ENCODE measurements around the gene KCTD2. TPM values are rescaled to one million over a fixed set of nuclear protein-coding genes. Genes with fewer than 3 reads are reported as not detected.

KCTD2 gene
- total RNA-seq, 2 donors from 2014 or later, result 27.7 to 32.8 TPM

DNA sequence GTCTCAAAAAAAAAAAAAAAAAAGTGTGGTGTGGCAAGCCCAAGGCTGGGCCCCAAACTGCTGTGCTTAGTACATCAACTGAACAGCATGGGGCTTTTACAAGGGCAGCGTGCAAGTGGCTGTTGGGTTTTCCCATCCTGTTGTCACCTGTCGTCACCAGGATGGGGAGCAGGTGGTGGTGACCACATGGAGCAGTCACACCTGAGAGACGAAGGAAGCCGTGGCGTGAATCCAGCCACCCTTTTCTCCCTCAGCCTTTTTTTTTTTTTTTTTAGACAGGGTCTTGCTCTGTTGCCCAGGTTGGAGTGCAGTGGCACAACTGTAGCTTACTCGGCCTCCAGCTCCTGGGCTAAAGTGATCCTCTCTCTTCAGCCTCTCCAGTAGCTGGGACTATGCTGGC is 38.7 kb upstream of the KCTD2 start:
- no peaks in the 10 kb centered on the region for H3K9me3 ChIP-seq (ENCODE audit: control insufficient read depth, low read length)
- 84 to 100% methylated on average over 2 to 6 of the region's 6 CpGs for WGBS, 2 experiments (ENCODE audit: insufficient coverage in 1 of 2, insufficient read length in 1 of 2)

DNA sequence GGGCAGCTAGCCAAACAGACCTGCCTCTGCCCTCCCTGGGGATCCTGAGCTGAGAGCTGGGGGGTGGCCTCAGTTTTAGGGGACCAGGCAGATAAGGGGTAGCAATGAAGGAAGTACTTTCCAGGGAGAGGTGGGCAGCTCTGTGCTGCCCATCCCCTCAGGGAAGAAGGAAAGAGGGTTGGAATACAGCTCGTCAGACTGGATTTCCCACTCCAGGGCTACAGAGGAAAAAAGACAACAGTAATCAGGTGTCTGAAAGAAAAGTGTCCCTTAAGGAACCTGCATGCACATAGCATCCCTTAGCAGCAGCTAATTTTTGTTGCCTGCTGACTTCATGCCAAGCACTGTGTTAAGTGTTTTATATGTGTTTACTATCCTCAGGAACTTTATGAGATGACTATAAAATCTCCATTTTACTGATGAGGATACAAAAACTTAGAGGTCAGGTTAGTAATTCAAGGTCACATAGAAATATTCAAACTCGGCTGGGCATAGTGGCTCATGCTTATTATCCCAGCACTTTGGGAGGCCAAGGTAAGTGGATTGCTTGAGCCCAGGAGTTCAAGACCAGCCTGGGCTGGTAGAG is 37.8 kb upstream of the KCTD2 start:
- Histone ChIP-seq H3K27ac (ENCODE audit: low read depth, low read length) (no peak overlapping the region), H3K9me3 (ENCODE audit: control insufficient read depth, low read length) (no peaks in the 10 kb centered on the region), H3K4me3 (ENCODE audit: low read length) (no peak overlapping the region), H3K4me1 (ENCODE audit: control insufficient read depth, insufficient read depth, low read length) (no peaks in the 10 kb centered on the region), H3K27me3 (ENCODE audit: control insufficient read depth, insufficient read depth, low read length, poor library complexity, severe bottlenecking) (no peaks in the 10 kb centered on the region), H3K9ac (ENCODE audit: extremely low read depth, low read length, poor library complexity, severe bottlenecking) (no peak overlapping the region), H3K36me3 (ENCODE audit: control insufficient read depth, insufficient read depth, low read length) (no peaks in the 10 kb centered on the region)
- no peak for TF ChIP-seq CTCF (conservative IDR thresholded peaks at IDR 0.05)
- no peak for DNase-seq
- Mint-ChIP-seq H3K27ac (no peak overlapping the region), H3K27me3 (ENCODE audit: insufficient read depth) (no peaks in the 10 kb centered on the region), H3K4me3 (no peak overlapping the region), H3K36me3 (ENCODE audit: low read depth) (peaks cover 9% of the 10 kb centered on the region), H3K9me3 (no peaks in the 10 kb centered on the region), H3K4me1 (peaks cover 17% of the 10 kb centered on the region)
- 82 to 88% methylated on average over 2 of the region's 2 CpGs for WGBS, 2 experiments (ENCODE audit: insufficient coverage in 1 of 2, insufficient read length in 1 of 2)

More for the DNA sequence above, 38.7 kb upstream of the KCTD2 start:
- H3K36me3 Mint-ChIP-seq (ENCODE audit: low read depth), result peaks cover 10% of the 10 kb centered on the region
- Histone ChIP-seq H3K36me3 (ENCODE audit: control insufficient read depth, insufficient read depth, low read length) (no peaks in the 10 kb centered on the region), H3K4me1 (ENCODE audit: control insufficient read depth, insufficient read depth, low read length) (no peaks in the 10 kb centered on the region), H3K4me3 (ENCODE audit: low read length) (no peak overlapping the region), H3K27ac (ENCODE audit: low read depth, low read length) (no peak overlapping the region), H3K27me3 (ENCODE audit: control insufficient read depth, insufficient read depth, low read length, poor library complexity, severe bottlenecking) (no peaks in the 10 kb centered on the region), H3K9ac (ENCODE audit: extremely low read depth, low read length, poor library complexity, severe bottlenecking) (no peak overlapping the region)
- TF ChIP-seq CTCF (conservative IDR thresholded peaks at IDR 0.05), result no peak
- H3K9me3 Mint-ChIP-seq, result no peaks in the 10 kb centered on the region
- DNase-seq, result no peak
- no peak overlapping the region for H3K4me3 Mint-ChIP-seq
- no peaks in the 10 kb centered on the region for H3K27me3 Mint-ChIP-seq (ENCODE audit: insufficient read depth)
- no peak overlapping the region for H3K27ac Mint-ChIP-seq
- H3K4me1 Mint-ChIP-seq, result peaks cover 11% of the 10 kb centered on the region

- Mint-ChIP-seq H3K27ac (no peak overlapping the region), H3K27me3 (ENCODE audit: insufficient read depth) (no peaks in the 10 kb centered on the region), H3K9me3 (no peaks in the 10 kb centered on the region), H3K4me3 (no peak overlapping the region), H3K4me1 (peaks cover 17% of the 10 kb centered on the region), H3K36me3 (ENCODE audit: low read depth) (peaks cover 2% of the 10 kb centered on the region)
- Histone ChIP-seq H3K36me3 (ENCODE audit: control insufficient read depth, insufficient read depth, low read length) (no peaks in the 10 kb centered on the region), H3K27ac (ENCODE audit: low read depth, low read length) (no peak overlapping the region), H3K4me3 (ENCODE audit: low read length) (no peak overlapping the region), H3K9me3 (ENCODE audit: control insufficient read depth, low read length) (no peaks in the 10 kb centered on the region), H3K4me1 (ENCODE audit: control insufficient read depth, insufficient read depth, low read length) (no peaks in the 10 kb centered on the region), H3K27me3 (ENCODE audit: control insufficient read depth, insufficient read depth, low read length, poor library complexity, severe bottlenecking) (no peaks in the 10 kb centered on the region), H3K9ac (ENCODE audit: extremely low read depth, low read length, poor library complexity, severe bottlenecking) (no peak overlapping the region)
- 81 to 83% methylated on average over 6 to 8 of the region's 8 CpGs for WGBS, 2 experiments (ENCODE audit: insufficient coverage in 1 of 2, insufficient read length in 1 of 2)
- no peak for TF ChIP-seq CTCF (conservative IDR thresholded peaks at IDR 0.05)
- peak; percentile 78 for DNase-seq
These were observed 36.2 kb upstream of the KCTD2 start for GRCh38 chr17:75010683-75011400.
